Caki2 (cell line): ENCODE data around the gene MAP3K5. TPM values are rescaled to one million over a fixed set of nuclear protein-coding genes. Genes with fewer than 3 reads are reported as not detected.

Source experiments
- DNase-seq: peaks from one replicate; pipeline ENCODE4 v3.0.0-alpha.2; 2015; ENCODE audit warnings: low read depth
- in situ Hi-C: cut with HindIII; loops from 2 replicates; pipeline ENCODE4 v1.10.0; 2016; ENCODE audit warnings: low sequenced_read_pairs, low pct_unique_long_range_greater_than_20kb, mixed read lengths
- total RNA-seq: library from RNA; depleted of rRNA; stranded (reverse); fragments of >200 nt; shearing (Covaris generic); gene quantifications from 2 replicates; pipeline ENCODE4 v1.2.3, GENCODE V29; 2014; ENCODE audit warnings: low replicate concordance

MAP3K5 gene
- total RNA-seq, 1 experiment from 2014 or later = 7.0 TPM

DNA sequence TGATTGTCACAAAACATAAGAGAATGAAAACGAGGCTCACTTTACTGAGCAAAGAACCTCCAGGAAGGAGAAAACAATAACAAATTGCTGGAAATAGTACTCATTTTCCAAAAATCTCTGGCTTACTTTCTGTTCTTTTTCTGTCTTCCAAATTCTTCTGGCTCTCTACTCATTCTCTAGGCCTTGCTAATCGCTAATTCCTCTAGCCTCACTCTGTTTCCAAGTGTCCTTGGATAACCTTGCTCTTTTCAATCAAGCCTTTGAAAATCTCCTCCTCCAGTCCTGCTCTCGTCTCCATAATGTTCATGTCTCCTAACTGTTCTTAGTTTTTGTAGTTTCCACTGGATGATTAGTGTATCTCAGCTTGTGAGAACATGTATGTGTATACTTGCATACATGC is 145.9 kb downstream of the MAP3K5 start:
- no peak for DNase-seq
- in situ Hi-C loops = no loop called here

DNA sequence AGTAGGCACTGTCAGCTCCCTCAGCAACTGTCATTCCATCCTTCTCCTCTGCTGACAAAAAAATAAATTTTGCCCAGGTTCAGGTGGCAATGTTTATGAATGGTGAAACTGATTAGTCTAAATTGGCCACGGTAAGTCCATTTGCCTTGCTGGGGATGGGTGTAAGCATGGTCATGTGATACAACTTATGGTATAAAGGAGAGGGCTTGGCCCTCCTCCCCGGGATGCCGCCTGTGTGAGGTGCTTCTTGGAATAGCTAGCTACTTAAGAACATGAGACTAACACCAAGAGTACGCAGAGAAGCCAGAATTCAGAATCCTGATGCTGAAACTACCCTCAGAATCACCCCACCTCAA is 147.7 kb downstream of the MAP3K5 start:
- in situ Hi-C loops = no loop called here
- DNase-seq = no peak

DNA sequence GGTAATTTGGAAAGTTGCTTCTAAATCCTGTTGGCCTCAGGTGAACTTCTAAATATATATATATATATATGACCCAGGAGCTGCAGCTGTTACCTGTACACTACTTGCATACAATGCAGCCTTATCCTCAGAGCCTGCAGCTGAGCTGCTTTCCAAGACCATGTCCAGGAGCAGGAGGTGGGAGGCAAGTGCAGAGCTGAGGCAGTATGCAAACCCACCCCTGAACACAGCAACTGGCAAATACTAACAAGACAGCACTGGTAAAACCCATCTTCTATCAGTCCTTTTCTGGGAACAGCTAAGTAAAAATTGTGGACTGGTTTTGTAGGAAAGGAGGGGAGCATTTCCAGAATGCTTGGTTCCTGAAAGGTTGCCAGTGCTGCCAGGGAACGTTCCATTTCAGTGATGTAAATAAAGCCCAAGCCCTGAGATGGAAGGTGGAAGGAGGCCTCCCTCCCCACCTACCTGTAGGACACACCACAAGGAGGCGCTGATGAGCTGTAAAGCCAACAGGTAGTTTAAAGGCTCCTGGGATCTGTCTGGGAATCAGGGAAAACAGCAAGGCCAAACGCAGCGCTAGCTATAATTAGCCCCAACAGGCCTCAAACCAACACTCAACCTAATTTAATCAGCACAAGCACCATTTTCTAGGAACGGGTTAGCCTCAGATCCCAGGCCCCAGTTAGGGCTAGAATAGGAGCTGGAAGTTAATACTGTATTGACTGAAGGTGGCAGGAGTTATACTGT is 148.3 kb downstream of the MAP3K5 start:
- DNase-seq = peak; percentile 88
- in situ Hi-C loops = no loop called here

DNA sequence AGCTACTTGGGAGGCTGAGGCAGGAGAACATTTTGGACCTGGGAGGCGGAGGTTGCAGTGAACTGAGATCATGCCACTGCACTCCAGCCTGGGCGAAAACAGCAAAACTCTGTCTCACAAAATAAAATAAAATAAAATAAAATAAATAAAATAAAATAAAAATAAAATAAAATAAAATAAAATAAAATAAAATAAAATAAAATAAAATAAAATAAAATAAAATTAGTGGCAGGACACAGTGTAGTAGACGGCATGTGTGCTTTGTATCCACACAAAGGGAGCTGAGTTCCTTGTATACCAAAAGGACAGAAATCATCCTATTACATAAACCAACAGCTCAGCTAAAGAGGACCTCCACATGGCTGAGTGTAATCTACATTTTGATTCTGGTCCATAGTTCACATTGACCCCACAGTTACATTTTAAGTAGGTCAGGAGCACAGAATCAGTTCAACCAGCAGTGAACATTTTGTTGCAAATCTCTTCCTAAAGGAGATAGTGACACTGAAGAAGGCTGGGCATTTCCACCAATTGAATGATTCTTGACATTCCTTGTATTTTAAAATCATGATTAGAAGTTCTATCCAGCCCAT is 150.3 kb downstream of the MAP3K5 start:
- DNase-seq = no peak
- in situ Hi-C loops = no loop called here

DNA sequence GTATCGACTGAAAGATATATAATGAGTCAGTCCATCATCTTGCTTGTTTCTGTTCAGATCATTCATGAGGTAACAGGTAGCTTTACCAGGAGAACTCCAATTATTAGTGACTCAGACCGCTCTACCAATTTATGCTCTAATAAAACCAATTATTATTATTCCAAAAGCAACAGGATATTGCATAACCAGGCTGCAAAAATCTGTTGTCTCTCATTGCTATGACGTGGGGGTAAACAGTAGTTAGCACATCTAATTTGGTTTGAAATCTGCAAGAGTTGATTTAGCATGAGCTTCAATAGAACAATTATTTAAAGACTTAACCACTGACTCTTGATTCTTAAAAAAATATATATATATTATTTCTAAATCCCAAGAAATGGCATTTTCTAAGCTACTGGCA is 151.1 kb downstream of the MAP3K5 start:
- in situ Hi-C loops = no loop called here
- no peak for DNase-seq

DNA sequence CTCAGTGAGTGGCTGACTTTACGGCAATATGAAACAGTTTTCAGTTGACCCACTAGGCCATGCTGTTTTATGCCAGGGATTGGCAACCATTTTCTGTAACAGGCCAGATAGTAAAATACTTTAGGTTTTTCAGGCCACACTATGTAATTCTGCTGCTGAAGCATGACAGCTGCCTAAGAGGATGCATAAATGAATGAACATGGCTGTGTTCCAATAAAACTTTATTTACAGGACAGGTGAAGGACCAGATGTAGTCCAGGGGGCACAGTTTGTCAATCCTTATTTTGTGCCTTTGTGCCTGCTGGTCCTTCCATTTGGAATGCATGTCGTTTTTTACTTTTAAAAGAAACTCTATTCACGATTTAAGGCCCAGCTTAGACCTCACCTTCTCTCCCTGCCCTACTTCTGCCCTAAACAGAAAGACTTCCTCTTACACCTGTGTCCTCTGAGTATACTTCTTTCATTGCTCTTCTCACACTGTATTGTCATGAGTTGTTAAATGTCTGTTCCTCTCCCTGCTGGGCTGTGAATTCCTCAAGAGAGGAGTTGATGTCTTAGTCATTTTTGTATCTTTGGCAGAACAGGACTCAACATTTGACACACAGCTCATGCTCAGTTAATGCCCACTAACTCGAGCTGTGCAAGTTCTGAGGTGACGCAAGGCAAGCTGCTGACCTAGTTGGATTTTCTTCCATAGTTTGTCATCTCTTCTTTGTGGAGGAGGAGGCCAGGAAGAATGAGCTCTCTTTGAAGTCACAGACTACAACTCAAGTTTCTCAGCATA is 152.0 kb downstream of the MAP3K5 start:
- in situ Hi-C loops = no loop called here
- DNase-seq = no peak

DNA sequence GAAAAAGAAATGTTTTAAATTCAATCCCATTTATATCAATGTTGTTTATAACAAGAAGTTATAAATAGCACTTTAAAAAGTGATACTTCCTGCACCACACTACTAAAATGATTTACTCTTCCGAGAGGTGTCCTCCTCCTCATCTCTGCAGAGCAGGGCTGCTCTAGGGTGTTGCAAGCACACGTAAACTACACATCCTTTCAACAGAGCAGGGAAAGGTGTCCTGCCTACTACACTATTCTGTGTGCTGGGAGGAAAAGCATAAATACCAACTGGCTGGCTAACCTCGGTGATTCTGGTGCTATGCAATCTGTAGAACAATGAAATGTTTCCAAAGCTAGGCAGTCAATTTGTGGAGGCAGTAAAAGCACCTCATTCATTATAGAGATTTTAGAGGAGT is 152.6 kb downstream of the MAP3K5 start:
- in situ Hi-C loops = no loop called here
- no peak for DNase-seq

DNA sequence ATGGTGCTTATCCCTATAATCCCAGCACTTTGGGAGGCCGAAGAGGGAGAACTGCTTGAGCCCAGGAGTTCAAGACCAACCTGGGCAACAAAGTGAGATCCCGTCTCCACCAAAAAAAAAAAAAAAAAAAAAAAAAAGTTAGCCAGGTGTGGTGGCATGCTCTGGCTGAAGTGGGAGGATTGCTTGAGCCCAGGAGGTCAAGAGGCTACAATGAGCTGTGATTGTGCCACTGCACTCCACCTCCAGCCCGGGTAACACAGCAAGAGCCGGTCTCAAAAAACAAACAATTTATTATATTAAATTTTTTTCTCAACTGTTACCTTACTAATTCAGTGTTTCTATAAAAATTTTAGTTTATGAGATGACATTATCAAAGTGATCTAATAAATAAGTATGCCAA is 156.7 kb downstream of the MAP3K5 start:
- no peak for DNase-seq
- in situ Hi-C loops = no loop called here

DNA sequence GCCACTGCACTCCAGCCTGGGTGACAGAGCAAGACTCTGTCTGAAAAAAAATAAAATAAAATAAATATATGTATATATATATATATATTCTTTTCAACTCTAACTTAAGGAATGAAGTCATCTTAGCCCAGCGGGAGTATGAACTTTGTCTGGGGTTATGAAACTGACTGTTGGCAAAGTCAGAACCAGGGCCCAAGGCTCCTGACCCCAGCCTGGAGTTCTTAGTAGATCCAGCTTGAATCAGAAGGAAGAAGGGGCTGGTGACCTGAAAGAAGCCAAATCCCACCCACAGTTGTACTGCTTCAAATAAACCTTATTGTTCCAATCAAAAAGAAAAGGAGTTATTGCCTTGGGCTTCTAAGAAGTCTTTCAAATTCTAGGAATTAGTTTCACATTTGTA is 158.9 kb downstream of the MAP3K5 start:
- DNase-seq = no peak
- in situ Hi-C loops = no loop called here

DNA sequence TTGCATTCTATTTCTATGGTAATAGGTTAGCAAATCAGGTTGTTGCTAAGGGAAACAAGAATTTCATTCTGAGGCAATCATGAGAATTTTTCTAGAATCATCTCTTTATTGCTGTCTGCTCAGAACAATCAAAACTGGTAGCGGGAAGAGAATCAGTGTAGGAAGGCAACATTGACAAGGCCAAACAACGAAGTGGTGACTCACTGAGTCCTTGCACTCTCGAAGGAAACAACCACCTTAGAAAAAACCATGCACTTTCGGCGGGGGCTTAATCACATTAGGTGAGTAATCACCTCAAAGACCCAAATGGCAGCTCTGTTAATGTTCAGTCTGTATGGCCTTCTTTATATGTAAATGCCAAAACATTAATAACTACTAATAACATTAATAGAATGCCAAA is 163.3 kb downstream of the MAP3K5 start:
- no peak for DNase-seq
- in situ Hi-C loops = no loop called here

DNA sequence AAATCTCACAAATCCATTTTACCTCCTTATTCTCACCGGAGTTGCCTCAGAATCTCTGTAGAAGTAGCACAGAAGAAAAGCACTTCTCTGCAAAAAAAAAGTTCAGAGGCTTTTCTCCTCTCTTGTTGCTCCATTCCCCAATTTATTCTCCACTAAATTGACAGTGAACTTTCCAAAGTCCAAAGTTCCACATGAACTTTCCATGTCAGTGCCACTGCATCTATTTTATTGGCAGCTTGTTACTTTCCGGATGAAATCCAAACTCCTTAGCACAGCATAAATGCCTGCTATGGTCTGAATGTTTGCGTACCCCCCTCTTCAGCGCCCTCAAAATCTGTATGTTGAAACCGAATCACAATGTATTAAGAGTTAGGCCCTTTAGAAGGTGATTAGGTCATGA is 165.1 kb downstream of the MAP3K5 start:
- no peak for DNase-seq
- in situ Hi-C loops = no loop called here

DNA sequence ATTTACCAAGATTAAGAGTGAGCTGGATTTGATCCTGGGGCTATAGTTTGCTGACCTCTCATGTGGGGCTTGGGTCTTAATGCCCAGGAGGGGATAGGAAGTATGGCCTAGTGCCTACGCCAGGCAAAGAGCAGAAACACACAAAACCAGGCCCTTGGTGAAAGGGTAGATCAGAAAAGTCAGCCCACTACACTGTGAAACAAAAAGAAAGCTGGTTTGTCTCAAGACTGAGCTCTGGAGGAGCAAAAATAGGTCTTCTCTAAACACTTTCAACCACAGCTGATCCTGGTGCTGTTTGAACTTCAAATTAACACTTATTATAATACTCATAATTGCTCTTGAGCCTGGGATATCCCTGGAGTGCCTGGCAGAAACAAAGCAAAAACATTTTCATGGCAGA is 167.0 kb downstream of the MAP3K5 start:
- in situ Hi-C loops = no loop called here
- DNase-seq = no peak

DNA sequence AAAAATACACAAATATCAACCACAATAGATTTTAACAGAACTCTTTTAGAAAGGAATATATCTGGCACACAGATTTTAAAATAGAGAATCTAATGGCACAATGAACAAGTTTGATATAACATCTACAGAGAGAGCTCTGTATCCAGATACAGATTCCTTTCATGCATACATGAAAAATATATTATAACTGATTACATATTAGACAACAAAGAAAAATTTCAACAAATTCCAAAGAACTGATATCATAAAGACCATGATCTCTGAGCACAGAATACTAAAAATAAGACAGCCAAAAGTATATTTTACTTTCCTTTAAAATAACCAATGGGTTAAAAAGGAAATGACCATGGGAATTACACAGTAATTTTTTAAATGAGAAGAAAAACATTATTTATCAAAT is 167.9 kb downstream of the MAP3K5 start:
- no peak for DNase-seq
- in situ Hi-C loops = no loop called here

DNA sequence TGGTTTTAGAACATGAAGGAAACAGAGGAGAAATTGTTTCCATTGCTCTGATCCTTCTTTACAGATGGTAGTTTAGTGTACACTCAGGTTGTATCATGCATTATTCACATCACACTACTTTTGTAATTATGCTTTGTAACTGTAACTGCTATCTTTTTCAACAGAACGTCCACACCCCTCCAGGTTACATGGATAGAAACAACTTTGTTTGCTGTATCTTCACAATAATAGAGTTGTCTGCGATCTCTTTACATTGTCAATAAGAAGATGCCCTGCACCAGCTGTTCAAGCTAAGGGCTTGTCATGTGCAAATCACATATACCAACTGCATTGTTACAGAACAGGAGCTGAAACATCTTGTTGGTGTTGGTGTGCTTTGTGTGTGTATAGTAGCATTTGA is 174.2 kb downstream of the MAP3K5 start:
- DNase-seq = no peak
- in situ Hi-C loops = no loop called here

DNA sequence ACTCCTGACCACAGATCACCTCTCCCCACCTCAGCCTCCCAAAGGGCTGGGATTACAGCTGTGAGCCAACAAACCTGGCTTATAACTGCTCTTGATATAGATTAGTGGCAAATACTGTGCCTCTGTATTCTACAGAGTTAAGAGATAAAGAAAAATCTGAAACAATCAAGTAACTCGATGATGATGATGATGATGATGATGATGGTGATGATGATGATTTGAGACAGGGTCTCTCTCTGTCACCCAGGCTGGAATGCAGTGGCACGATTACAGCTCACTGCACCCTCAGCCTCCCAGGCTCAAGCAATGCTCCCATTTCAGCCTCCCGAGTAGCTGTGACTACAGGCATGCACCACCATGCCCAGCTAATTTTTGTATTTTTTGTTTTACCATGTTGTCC is 175.8 kb downstream of the MAP3K5 start:
- no peak for DNase-seq
- in situ Hi-C loops = no loop called here

DNA sequence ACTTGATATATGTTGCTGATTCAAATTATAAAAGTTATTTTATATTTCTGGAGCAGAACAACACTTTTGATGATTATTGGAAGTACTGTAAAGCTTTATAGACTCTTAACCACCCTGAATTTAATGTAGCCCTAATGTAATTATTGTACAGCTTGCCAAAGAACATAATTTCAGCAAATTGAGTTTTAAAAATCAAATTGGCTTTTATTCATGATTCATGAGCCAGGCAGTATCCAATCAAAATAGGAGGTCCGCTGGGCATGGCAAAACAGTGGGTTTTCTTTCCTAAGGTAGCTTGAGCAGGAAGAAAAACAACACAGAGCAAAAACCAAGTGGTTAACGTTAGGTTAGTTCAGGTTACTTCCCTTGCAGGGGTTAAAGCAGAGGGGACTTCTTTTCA is 177.3 kb downstream of the MAP3K5 start:
- in situ Hi-C loops = no loop called here
- DNase-seq = no peak

DNA sequence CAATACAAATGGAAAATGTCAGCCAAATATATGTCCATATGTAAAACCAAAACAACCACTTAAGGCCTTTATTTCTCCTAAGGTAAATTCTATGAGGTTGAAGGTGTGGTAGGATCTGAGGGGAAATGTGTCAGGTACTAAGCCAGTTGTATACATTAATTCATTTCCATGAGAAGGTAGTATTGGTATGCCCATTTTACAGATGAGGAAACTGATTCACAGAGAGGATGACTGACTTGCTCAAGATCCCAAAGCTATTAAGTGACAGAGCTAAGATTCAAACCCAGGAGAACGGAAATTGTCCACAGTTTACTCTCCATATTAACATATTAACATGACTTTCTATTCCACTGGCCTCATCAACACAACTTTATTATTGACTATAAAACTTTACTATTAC is 177.9 kb downstream of the MAP3K5 start:
- DNase-seq = no peak
- in situ Hi-C loops = no loop called here

DNA sequence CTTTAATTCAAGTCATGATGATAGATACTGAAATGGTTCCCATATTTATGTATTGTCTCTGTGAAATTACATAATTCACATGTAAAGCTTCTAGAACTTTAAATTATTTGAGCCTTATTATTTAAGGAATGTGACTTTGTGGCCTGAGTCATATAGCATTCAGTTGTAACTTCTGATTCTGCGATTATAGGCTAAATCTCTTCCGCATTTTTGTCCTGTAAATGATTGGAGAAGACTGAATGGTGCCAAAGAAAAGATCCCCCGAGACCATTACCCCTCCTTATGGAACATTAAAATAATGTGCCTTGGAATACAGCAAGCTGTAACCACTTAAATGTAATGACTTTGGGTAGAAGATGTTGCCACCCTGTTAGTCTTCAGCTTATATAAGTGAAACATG is 178.8 kb downstream of the MAP3K5 start:
- in situ Hi-C loops = no loop called here
- peak; percentile 82 for DNase-seq

DNA sequence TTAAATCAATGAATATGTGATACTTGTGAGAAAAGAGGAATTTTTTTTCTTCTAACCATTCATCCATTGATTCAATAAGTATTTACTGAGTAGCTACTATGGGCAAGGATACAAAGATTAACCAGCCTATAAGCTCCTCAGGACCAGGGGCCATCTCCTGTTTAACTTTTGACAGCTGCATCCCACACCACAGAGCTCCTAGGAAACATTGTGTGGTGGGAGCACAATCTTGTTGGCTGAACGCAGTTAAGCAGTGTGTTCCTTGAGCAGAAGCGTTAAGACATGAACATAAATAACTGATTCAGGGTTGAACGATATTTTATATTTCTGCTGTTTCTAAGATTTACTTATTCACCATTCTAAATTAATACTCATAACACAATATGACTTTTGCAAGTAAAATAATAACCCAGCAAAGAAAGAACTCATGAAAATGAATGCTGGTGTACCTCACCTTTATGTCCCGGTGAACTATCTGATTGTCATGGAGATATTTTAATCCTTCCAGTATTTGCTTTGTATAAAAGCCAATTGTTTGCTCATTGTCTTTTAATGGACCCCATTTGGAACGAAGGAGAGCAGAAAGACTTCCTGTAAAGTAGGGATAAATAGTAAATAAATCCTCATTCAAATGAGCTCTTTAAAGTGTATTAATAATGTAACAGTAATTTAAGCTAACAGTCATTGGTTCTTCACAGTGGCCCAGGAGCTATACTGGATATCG is 179.4 kb downstream of the MAP3K5 start:
- DNase-seq = no peak
- in situ Hi-C loops = no loop called here
